ENCODE measurements around the gene PTH2R.

DNA sequence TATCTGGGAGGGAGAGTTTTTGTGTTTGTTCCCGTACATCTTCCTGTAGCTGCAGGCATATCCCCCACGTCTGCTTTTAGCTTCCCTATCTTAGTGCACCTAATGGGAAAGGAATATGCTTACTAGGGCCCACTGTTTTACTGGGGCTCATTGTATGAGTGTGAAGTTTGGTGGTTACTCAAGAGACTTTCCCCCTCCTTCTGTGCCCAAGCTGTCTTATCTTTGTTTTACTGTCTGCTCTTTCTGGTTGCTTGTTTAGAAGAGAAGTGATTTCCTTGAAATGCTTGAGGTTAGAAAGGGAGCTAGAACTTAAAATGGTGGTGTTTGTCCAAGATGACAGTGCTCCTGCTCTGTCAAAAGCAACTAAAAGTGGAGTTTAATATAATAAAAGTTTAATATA, 7.3 kb downstream of the PTH2R start:
- no peak for TF ChIP-seq POLR2A (IDR thresholded peaks at IDR 0.05; ENCODE audit: low read depth, low read length)
- TF ChIP-seq POLR2AphosphoS5 (IDR thresholded peaks at IDR 0.05; ENCODE audit: low read depth, low read length) = no peak
